ENCODE measurements around the gene KLF13.

DNA sequence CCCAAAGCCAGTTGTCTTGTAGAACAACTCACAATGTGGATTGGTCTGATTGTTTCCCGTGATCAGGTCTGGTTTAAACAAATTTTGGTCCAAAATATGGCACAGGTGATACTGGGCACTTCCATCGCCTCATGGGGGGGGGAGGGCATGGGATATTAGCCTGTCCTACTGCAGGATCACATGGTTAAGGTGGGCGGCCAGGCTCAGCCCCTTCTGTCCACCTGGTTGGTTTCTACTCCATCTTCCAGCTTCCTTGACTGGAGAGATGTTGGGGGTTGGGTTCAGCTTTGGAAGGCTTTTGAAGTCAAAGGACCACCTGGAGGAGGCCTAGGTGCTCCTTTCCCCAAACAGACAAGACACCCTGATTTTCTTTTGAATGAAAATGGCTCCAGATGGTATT is 7.2 kb downstream of the KLF13 start:
- TF ChIP-seq POLR2AphosphoS5 (IDR thresholded peaks at IDR 0.05; ENCODE audit: low read depth, low read length) (no peak), TAF1 (IDR thresholded peaks at IDR 0.05; ENCODE audit: low read depth, low read length) (no peak)
